HK-2 (cell line): ENCODE results near the gene ACOXL.

Source experiments
- DNase-seq: peaks from one replicate; pipeline ENCODE4 v3.0.0-alpha.2; 2018; ENCODE audit not compliant: unreplicated experiment

ACOXL gene

DNA sequence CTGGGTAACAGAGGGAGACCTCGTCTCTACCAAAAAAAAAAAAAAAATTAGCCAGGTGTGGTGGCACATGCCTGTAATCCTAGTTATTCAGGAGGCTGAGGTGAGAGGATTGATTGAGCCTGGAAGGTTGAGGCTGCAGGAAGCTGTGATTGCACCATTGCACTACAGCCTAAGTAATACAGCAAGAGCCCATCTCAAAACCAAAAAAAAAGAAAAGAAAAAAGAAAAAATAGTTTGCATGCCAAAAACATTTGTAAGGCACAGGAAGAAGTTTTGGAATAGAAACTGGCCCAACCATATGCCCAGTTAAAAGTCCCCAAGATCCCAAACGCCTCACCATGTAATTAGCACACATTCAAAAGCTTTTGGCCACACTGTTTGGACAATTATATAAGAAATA, 13.4 kb upstream of the ACOXL start:
- no peak for DNase-seq

DNA sequence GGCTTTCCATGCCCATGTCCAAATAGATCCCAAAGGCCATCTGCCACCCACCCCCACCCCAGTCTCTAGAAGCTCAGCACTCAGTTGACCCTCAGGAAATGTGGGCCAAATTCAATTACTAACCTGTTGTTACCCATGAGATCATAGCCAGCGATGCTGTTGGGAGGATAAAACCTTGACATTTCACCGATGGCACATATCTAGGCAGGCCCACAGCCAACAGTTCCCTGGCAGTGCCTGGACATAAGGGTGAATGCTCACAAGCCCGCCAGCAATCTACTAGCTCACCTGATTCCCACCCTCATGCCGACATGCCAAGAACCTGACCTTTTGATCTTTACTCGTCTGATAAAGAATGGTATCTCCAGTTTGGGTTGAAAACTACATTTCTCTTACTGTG, 11.8 kb upstream of the ACOXL start:
- DNase-seq = no peak

DNA sequence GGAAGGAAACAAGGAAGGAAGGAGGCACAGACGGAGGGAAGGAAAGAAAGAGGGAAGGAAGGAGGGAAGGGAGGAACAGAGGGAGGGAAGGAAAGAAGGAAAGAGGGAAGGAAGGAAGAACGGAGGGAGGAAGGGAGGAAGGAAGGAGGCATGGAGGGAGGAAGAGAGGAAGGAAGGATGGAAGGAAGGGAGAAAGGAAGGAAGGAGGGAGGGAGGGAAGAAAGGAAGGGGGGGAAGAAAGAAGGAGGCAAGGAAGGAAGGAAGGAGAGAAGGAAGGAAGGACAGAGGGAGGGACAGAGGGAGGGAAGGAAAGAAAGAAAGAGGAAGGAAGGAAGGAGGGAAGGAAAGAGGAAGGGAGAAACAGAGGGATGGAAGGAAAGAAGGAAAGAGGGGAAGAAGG, 7.6 kb upstream of the ACOXL start:
- DNase-seq = no peak

DNA sequence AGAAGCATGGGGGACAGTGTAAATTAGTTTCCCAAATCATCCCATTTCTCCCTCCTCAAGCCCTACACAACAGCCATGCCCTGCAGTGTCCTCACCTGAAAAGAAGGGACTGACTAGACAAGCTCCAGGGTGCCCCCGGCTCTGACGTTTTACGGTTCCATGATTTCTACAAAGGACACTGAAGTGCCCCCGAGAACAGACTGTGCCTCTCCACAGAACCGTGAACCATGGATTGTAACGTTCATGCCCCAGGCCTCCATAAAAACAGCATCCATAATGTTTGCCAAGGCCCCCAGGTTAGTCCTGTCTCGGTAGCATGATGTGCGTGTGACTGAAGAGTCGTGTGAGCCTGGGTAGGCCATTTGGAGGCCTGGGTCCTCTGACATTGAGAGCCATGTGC, 7.0 kb upstream of the ACOXL start:
- DNase-seq = no peak

DNA sequence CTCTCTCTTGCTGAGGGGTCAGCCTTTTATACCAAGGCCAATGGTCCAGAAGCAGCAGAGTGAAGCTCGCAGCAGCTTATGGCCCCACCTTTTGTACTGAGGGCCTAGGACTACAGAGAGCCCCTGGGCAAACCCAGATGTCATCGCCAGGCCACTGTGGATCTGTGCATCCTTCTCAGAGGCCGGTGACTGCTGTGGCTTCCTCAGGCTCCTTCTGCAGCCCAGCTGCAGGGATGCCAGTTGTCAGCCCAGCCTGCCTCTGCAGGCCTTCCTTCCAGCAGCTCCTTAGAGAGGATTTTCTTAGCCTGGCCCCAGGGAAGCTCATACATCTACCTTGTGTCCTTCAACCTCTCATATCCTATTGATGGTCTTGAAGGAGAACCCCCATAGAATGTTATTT, 6.5 kb upstream of the ACOXL start:
- no peak for DNase-seq

DNA sequence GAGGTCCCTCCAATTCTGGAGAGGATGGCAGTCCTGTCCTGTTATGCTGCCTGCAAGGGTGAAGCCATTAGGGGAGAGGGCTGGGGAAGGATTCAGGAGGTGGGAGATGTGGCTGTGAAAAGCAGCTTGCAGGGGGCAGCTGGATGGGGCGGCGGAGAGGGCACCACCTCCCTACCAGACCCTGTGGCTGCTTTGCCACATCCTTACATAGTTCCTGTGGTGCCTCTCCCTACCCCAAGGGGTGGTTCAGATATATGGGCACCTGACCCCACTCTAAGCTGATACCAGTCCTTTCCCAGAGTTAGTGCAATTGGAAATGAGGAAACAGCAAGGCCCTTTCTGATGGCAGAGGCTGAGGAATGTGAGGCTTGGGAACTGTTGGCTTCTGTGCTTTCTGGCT, 6.1 kb upstream of the ACOXL start:
- DNase-seq = no peak

DNA sequence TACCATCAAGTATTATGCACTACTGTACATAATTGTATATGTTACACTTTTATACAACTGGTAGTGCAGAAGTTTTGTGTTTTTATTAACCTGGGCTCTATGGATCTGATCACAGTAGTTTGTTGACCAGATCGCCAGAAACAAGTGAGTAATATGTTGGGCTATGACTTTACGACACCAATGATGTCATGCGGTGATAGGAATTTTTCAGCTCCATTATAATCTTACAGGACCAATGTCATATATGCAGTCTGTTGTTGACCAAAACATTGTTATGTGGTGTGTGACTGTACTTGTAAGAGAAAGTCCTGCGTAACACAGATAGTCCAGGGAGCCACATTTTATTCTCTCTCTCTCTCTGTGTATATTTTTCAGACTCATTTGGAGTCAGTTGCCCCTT, 4.5 kb upstream of the ACOXL start:
- no peak for DNase-seq

DNA sequence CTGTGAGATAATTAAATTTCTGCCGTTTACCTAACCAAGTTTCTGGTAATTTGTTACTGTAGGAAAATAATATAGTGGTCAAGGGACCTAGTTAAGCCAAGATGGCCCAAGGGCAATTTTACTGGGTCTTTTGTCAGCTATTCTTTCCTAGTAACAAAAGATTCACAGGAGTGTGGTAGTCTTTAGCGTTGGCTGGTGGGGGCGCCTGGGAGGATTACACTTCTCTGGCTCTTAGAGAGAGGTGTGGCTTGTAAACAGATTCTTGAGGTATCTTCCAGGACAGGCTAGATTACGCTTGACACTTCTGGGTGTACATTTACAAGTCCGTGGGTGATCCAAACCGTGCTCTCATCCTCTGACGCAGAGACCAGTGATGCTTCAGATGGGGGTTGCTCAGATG, 3.3 kb upstream of the ACOXL start:
- no peak for DNase-seq

DNA sequence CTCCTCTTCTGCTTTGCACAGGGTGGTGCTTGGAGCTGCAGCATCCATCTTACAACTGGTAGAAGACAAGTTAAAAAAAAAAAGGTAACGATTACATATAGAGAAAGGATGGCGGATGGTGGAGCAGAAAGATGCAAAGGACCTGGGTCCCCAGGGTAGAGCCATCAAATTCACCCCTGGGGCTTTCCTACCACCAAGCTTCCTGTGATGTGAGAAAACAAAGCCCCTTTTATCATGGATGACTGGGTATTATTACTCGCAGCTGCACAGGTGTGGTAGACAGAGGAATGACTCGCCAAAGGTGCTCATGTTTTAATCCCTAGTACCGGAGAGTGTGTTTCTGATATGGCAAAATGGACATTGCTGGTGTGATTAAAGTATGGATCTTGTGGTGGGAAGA, 1.3 kb upstream of the ACOXL start:
- no peak for DNase-seq

DNA sequence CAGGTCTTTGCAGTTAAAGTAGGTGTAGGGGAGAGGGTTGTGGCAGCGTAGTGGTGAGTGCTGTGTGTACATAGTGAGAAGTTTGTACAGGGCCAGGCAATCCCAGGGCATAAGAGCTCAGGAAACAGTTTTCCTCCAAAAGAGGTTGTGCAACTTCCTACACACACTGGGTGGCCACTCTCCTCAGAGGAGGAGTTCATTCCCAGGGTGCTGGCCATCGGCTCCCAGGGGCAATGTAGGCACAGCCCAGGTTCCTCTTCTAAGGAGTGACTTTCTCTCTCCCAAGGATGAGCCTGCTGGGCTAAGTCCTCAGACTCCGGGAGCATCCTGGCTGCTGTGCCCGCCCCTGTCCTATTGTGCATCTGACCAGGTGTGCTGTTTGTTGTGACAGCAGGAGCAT, 3.0 kb downstream of the ACOXL start:
- no peak for DNase-seq

DNA sequence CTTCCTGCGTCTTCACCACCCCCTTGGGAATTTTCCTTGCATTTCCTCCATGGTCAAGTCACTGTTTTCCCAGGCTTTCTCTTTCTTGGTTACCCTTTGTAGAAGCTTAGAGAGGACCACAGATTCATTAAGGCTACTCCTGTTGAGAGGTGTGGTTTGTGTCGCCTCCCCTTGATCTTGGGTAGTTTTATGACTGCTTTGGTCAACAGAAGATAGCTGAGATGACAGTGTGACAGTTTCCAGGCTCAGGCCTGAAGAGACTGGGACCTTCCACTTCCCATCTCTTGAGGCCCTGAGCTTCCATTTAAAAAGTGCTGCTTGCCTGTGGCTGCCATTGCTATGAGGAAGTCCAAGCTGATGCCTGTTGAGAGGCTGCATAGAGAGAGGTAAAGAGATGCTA, 5.4 kb downstream of the ACOXL start:
- DNase-seq = no peak

DNA sequence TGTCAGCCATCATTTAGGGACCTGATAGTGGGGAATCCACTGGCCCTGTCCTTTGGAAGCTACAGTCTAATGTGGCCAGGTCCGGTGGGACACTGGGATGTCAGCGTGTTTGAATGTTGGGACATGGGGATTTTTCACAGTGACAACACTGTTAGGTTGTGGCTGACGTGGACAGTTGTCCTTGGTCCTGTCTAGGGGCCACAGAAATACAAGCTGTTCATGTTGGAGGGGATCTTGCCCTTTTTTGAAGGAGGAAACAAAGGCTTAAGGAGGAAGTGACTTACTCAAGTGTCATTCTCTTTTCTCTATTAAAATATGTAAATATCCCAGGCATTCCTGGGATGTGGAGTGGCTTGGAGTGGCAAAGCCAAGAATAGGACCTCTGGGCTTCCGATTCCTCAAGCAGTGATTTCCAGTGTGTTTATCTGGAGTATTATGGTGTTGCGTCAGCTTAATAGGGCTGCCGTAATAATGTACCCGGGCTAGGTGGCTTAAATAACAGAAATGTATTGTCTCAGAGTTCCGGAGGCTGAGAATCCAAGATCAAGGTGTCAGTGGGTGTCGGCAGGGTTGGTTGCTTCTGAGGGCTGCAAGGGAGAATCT, 8.5 kb downstream of the ACOXL start:
- no peak for DNase-seq

DNA sequence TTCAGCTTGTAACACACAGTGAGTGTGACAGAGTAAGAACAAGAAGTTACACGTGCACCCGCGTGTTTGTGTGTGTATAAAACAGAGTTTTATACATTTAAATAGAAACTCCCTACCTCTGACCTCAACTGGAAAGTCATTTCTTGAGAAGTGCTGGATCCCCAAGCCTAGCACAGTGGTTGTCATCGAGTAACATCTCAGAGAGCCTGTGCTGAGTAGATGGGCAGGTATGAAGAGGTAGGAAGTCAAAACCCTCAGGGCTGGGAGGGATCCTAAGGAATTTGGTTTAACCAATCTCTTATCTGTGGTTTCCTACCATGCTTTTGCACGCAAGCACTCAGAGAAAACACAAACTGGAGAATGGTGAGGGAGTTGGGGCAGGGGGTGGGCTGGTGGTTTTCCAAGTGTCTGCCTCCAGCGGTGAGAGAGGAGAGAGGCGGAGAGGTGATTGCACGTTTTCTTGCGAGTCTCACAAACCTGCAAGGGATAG, 9.2 kb downstream of the ACOXL start:
- DNase-seq = no peak

DNA sequence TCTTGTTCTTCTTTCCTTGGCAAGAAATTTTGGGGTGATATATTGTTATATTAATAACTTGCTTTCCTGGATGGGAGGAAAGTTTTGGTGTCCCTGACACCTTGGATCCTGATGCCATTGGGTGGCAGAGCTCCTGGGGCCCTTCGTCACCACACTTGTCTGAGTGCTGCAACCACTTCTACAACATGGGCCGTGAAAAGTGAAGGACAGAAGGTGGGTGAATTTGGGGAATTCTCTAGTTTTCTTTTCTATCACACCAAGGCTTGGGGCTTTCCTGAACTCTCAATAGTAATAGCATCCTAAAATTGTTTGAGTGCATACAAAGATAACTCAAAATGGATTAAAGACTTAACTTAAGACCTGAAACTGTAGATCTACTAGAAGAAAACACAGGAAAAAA, 10.0 kb downstream of the ACOXL start:
- DNase-seq = no peak

DNA sequence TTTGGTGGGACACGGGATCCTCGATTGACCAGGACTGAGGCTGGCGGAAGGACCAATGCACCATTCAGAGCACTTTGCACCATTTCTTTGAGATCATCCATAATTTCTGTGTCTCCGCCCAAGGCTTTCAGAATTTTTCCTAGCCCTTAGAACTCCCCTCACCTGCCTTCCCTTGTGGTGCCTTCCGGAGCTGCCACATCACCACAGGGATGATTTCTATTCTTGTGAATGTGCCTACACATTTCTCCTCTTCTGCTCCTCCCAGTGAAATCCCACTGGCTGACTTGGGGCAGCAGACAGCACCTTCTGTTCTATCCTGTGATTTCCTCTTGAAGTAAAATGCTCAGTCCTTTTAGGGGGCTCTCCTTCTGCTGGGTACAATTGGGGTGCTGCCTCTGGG, 11.2 kb downstream of the ACOXL start:
- DNase-seq = no peak

DNA sequence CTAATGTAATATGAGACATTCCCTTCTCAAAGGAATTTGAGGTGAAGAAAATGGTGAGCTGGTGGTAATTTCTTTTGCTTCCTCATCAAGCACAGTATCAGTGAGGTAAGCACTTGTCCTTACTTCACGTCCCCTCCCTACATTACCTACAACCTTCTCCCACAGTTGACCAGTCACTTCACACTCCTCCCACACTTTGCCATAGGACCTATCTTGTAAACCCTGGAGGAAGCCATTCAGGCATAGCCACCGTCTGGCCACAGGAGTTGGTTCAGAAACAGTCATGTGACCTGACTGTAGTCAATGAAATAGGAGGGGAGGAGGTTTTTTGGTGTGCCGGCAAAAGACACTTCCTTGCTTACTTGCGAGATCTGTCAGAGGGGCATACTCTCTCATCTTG, 12.1 kb downstream of the ACOXL start:
- DNase-seq = no peak

DNA sequence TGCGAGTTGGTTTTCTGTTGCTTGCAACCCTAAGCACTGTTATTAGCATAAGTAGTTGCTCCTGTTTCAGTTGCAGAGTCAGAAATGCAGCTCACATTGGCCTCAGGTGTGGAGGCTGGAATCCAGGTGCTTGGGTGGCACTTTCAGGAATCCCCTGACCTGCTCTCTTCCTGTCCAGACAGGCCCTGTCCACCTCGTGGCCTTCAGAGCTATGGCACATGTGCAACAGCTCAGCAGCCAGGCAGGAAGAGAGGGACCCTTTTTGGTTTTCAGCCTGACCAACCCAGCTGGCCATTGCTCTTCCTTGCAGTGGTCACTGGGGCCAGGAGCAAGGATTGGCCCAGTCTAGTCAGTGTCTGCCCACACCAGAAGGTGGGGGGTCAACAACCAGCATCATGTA, 12.7 kb downstream of the ACOXL start:
- DNase-seq = no peak

DNA sequence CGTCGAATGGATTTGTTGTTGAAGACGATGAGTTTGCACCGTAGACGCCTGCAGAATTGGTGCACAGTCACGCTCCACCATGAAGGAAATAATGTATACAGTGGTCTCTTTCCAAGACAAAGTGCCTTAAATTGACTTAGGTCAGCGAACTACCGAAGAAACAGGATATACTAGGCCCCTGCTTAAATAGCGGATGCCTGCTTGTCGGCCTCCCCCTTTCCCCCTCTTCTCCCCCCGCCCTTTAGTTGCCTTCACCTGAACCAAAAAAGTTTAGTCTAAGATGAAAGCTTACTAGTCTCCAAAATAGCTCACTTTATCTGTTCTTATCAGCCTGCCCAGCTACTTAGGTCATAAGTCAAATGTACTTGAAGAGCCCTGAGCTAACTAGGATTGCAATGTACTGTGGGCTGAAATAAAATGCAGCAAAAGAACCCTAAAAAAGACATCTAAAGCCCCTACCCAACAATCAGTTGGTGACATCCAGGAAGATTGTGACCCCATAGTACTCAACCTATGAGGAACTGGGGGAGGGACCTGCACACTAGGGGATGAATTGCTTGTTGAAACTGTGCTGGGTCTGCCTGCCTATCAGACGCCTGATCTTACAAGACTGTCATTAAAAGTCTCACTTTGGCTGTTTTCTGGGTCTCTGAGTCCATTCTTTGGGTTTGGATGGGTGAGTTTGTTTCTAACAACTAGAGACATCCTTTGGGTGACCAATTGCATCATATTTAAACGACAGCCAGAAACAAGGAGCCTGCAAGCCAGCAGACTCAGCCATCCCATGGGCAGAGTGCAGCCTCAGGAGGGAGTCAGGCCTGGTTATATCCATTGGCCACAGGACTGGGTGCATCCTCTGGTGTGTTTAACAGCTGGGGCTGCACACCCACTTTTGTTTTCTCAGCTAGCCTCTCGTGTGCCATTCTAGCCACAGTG, 14.5 kb downstream of the ACOXL start:
- DNase-seq = no peak

DNA sequence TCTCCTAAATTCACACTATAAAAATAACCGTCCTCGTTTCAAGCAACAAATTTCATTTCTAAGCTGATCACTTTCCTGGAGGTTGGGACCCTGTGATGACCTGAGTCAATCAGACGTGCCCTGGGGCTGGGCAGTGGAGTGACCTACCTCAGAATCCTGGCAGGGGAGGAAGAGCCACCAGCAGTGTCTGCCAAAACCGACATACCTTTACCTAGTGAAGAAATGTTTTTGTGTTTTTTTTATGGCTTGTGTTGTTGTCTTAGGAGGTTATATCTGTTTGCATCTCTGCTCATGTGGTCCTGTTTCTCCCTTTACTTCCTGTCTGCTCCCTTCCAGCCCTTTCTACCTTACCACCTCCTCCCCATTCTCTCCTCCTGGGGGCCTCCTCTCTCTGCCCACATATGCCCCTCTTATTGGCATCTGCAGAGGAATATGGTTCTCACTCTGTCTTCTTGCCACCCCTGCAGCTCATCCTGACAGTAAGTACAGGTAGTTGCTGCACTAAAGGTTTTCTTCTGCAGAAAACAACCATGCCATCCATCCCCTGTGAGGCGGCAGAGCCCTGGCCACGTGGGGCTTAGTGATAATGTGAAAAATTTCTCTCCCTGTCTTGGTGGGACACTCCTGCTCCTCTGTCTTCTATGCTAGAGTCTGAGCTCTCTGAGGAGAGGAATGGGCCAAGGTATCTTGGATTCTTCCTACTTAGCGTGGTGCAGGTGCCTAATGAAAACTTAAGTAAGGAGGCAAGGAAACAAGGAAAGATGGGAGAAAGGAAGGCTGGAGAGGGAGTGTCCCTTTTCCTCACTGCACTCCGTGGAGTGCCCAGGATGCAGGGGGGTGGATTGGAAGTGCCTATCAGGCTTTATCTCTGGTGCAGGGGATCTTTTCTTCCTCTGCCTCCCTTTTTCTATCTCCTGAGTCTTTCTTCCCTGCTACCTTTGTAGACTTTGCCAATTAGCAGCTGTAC, 15.4 kb downstream of the ACOXL start:
- DNase-seq = no peak

DNA sequence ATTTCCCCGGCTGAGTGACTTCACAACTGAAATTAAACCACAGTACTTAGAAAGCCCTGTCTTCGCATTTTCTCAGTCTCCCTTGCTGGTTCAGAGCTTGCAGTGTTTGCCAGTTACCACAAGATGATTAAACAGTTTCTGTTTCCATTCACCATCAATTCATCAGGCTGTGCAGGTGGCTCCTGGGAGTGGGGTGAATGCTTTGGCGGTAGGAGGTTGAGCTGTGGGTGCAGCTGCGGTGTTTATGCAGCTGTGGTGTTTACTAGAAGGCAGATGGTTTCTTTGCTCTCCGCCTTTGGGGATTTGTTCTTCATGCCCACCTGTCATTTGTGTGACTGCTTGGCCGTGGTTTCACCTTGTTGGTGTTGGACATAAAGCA, 16.1 kb downstream of the ACOXL start:
- DNase-seq = no peak

DNA sequence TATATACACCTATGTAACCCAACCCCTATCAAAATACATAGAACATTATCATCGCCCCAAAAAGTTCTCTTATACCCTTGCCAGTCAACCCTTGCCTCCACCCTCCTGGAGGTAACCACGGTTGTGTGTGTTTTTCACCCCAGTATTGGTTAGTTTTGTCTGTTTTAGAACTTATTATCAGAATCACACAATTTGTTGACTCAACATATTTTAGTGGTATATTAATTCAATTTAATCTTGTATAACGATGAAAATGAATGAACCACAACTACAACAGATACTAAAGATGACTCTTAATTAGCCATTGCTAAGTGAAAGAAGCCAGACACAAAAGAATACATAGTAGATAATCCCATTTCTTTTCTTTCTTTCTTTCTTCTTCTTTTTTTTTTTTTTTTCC, 19.3 kb downstream of the ACOXL start:
- DNase-seq = no peak

DNA sequence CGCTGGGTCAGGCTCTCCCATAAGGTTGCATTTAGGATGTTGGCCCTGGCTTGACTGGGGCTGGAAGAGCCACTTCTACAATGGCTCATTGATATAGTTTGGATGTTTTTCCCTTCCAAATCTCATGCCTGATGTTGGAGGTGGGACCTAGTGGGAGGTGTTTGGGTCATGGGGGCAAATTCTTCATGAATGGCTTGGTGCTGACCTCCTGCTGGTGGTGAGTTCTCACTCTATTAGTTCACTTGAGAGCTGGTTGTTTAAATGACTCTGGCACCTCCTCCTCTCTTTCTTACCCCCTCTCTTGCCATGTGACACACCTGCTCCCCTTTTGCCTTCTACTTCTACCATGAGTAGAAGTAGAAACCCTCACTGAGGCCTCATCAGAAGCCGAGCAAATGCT, 20.5 kb downstream of the ACOXL start:
- no peak for DNase-seq
